Activated effector memory CD4-positive, alpha-beta T cell treated with anti-CD3 and anti-CD28 coated beads, Interleukin-2, amount 50 U/mL, for 16 hours (primary cell): ENCODE results near the gene CD300H.
"Not testable (repeated sequence)": the region's sequence is repeated elsewhere in the genome, so short reads cannot be mapped to it uniquely, and the experiment has no call there.

ENCODE experiments used
- DNase-seq: peaks from one replicate; pipeline ENCODE4 v3.0.0-alpha.2; 2020

The CD300H gene

DNA sequence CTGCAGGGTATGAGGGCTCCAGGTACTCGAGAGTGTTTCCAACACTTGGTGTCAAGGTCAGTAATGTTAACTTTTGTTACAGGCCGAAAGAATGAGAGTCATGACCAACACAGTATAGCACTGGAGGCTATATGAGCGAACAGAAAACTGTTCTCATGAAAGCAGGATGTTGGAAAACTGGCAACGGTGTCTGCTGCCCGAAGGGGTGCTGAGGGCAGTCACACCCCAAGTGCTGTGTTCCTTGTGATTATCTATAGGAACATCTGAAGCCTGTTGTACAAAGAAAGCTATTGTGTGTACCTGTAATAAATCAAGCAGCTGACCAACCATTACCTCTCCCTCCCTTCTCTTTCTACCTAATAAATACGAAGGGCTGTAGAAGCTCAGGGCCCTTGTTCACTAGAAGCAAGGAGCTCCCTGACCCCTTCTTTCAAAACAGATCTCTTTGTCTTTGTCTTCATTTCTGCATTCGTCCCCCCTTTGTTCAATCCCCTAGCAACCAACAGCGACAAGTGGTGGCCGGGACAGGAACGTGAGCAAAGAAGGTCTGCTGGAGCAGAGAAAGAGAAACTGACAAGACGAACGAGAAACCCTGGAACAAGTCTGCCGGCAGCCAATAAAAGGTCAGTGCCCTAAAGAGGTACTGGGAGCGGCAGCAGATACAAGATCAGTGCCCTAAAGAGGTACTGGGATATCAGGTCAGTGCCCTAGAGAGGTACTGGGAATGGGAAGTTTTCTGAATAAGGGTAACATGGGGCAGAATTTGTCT is 17.2 kb upstream of the CD300H start:
- no peak for DNase-seq

DNA sequence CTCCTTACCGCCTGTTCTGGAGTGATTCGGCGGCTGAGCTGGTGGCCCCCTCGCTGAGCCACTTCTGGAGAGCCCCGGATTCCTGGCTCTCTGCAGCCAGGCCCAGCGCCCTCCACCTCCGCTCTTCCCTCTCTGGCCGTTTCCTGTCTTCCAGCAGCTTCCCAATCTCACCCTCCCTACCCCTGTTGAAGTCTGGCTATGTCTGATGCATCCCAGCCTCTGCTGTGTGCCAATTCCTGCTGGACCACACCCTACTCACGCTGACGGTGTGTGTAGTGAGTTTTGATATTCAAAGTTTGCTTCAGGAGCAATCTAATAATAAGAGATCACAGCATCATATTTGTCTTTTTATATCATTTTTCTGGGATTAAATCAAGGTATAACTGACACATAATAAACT is 15.3 kb upstream of the CD300H start:
- DNase-seq, result no peak

DNA sequence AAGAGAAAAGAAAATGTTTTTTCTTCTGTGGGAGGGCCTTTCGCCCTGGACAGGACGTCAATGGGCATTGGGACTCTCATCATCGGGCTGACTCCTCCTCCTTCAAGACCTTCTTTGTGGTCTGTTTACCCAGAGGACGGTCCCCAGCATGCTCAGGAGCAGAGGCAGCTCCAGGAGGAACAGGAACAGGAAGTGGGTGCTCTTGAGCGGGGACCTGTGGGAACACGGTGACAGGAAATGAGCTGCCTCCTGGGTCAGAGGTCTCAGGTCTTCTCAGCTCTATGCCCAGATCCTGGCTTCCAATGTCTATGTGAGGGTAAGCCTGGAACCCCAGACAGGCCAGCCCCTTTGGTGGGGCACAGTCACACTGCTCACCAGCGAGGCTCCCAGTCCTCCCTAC is 12.6 kb upstream of the CD300H start:
- no peak for DNase-seq

DNA sequence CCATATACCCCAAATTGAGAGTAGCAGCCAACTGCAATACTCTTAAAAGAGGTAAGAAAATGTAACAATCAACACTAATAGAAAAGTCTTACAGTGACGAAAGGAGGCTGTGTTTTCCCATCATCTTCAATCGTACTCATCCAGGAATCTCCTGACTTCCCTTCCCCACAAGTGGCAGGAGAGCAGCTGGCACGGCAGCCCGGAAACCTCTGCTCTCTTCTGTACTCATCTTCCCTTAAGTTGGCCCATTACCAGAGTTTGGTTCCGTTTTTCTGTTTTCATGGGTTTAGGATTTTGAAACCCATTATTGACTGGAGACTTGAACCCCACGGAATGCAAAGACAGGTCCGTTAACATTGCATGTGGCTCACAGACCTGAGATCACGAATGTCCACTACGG is 11.7 kb upstream of the CD300H start:
- no peak for DNase-seq

DNA sequence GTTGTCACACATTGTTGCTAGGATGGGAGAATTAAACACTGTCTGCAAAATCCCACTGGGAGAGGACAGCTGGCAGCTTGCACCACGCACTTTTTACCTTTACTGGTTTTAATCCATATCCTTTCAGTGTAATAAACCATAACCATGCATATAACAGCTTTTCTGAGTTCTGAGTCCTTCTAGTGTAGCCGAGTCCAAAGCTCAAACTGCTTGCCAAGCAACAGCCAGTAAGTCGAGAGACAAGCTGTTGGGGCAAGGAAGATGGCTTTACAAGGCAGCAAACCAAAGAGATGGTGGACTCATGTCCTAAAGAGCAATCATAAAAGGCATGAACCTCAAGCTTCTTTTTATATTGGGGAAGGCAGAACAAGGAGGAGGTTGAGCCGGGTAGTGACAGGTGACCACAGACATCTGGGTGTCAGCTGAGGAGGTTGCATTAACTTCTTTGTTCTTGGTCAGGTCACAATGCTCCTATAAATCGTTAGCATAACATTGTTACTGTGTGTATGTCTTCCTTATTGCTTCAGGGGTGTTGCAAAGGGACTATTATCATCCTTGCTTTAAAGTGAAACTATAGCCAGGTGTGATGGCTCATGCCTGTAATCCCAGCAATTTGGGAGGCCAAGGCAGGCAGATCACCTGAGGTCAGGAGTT is 7.3 kb upstream of the CD300H start:
- no peak for DNase-seq

DNA sequence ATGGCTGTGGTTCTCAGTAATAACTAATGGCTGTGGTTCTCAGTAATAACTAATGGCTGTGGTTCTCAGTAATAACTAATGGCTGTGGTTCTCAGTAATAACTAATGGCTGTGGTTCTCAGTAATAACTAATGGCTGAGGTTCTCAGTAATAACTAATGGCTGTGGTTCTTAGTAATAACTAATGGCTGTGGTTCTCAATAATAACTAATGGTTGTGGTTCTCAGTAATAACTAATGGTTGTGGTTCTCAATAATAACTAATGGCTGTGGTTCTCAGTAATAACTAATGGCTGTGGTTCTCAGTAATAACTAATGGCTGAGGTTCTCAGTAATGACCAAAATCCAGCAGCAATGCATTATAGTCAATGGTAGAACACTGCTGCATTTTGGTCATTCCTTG is 6.3 kb upstream of the CD300H start:
- DNase-seq, result not testable (repeated sequence)

DNA sequence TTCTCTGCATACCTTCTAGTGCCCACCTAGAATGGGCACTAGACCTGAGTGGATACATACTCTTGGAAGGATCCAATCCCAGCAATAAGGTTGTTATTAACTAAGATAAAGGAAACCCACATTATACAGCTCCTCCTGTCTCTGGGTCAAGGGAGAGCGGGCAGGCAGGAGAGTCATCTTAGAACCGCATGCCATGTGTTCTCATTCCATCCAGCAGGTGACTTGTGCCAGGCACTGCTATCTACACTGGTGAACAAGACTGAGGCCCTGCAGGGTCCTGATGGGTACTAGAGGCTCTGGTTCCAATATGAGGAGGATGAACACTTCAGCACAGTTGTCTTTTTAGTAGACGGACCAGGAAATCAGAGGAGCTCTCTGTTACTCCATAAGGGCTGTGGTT is 5.9 kb upstream of the CD300H start:
- DNase-seq, result no peak

DNA sequence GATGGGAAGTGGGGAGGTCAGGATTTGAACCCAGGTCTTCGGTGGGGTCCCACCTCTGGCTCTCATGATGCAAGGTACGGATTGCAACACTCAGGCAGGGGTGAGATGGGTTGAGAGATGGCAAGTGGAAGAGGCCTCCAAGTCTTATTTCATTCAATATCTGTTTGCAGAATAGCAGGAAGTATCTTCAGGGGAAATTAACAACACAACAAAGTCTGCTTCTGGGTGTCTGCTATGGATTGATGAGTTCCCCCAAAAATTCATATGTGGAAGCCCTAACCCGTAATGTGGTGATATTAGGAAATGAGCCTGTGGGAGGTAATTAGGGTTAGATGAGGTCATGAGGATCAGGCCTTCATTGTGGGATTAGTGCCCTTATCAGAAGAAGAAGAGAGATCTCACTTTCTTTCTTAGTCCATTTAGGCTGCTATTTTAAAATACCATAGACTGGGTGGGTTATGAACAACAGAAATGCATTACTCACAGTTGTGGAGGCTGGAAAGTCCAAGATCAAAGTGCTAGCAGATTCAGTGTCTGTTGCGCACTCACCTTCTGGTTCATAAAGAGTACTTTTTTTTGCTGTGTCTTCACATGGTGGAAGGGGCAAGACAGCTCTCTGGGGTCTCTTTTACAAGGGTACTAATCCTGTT is 4.4 kb upstream of the CD300H start:
- DNase-seq, result no peak

DNA sequence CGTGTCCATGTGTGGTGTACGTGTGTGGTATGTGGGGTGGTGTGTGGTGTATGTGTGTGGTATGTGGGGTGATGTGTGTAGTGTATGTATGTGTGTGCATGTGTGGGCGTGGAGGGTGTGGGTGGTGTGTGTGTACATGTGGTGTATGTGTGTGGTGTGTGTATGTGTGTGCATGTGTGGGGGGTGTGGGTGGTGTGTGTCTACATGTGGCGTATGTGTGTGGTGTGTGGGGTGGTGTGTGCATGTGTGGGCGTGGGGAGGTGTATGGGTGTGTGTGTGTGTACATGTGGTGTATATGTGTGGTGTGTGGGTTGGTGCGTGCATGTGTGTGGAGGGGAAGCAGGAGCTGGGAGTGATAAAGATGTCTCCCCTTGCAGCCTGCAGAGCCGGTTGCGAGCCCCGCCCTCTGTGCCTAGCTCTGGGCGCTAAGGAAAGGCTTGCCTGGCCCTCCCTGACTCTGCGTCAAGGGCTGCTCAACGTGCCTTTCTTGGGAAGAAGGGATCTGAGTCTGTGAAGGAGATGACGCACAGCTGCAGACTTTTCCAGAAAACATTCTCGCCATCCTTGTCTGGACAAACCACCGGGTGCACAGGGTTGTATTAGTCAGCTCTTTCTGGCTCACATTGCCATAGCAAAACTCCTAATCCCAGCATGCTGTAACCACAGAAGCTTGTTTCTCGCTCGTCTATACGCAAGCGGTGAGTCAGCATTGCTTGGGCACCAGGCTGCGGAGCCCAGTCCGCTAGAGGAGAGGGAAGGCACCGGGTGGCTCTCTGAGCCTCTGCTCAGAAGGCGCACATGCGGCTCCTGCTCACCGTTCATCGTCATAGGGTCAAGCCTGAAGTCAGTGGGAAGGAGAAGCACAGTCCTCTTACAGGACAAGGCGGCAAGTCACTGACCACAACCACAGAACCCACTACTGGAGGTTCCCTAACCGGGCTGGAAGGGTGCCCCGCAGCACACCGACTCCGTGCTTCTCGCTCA is 2.0 kb upstream of the CD300H start:
- DNase-seq, result no peak

DNA sequence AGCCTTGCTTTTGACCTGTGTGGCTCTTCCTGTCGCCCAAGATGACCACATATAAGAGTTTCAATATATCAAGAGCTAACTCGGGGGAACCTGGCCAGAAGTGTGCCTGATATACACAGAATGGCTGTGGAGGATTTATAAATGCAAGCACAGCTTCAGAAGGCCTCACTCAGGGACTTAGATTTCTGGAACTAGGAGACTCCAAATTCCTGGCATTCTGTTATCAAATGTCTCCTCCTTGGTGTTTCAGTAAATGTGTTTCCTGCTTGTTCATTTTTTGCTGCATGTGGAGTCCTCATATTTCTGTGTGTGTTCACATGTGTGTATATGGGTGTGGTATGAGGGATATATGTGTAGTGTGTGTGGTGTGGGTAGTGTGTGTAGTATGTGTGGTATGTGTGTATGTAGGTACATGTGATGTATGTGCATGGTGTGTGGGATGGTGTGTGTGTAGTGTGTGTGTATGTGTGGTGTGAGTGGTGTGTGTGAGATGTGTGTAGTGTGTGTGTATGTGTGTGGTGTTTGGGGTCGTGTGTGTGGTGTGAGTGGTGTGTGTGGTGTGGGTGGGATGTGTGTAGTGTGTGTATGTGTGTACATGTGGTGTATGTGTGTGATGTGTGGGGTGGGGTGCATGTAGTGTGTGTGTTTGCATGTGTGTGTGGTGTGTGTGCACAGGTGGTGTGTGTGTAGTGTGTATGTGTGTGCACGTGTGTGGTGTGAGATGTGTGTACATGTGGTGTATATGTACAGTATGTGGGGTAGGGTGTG is 981 bp upstream of the CD300H start:
- no peak for DNase-seq

DNA sequence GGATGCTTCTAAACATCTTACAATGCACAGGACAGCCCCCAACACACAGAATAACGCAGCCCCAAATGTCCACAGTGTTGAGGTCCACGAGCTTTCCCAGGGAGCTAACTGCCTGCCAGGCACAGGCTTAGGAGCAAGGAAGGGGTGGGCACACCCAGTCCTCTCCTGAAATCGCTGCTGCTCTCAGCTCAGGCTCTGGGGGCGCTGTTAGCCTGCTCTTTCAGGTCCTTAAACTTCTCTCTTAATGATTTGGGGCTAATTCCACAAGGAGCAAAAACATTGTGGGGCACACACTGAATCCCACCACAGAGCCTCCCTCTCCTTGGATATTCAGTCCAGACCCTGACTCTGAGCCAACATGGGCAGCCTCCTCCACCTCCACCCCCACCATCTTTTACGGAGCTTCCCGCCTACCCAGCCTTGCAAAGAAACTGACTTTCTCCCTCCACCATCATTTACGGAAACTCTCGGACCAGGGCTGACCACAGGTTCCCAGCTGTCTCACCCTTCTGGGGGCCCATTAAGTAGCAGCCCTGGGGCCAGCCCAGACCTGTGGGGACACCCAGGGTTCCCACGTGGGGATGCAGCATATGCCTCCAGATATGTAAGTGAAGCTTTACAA is 1.1 kb downstream of the CD300H start:
- DNase-seq, result no peak

DNA sequence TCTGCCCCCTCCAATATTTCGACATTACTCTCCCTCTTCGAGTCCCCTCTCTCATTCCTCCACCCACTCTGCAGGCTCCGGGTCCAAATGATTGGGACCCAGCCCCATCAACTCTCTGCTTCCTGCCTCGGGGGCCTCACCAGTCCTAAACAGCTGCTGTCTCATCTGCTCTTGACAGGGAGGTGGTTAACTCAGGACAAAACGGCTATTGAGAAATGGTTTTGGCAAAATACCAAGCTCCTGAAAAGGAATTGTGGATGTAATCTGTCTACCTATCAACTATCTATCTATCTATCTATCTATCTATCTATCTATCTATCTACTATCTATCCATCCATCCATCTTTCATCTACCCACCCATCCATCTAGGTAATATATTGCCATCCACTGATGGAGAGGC is 2.2 kb downstream of the CD300H start:
- DNase-seq, result no peak

DNA sequence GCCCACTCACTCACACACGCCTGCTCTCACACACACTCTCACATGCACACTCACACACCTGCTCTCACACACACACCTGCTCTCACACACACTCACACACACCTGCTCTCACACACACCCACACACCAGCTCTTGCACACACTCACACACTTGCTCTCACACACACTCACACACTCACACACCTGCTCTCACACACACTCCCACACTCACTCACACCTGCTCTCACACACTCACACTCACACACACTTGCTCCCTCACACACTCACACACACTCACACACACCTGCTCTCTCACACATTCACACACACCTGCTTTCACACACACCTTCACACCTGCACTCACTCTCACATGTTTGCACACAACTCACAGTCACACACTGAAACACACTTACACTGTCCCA is 4.0 kb downstream of the CD300H start:
- DNase-seq, result no peak

DNA sequence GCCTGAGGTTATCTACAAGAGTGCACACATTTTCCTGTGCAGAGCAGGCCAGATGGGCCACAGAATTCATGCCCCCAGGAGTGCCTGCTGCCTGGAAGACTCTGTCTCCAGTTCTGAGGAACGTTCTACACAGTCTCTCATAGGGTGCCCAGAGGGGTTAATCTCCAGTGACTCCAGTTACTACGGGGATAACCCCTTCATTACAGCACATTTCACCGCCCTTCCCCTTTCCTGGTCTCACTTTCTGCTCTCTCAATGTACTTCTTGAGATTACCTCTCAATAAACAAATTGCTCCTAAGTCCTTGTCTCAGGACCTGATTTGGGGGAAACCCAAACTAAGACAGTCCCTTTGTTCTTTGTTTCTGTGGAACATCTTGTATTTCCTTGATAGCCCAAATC is 5.7 kb downstream of the CD300H start:
- DNase-seq, result no peak

DNA sequence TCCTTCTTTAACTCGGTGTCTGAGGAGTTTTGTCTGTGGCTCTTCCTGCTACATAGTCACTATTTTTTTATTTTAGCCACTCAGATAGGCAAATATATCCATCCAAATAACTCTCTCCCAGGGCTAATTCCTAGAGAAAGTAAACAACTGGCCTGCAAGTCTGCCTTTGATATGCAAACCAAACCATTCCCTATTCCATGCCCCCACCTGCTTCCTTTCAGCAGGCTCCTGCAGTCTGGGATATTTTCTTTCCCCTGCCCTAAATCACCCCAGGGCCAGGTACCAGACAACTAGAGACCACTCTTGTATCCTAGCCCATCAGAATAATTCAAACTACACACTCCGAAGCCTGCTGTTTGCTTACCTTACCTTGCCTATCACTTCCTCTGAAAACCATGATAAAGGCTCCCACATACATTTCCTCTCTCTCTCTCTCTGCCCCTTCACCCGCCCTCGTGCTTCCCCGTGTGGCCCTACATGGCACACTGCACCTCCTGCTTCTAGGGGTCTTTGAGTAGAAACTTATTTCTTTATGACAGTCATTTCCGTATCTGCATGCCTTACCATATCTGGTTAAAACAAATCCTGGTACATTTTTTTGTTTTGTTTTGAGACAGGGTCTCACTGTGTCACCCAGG is 8.3 kb downstream of the CD300H start:
- no peak for DNase-seq

DNA sequence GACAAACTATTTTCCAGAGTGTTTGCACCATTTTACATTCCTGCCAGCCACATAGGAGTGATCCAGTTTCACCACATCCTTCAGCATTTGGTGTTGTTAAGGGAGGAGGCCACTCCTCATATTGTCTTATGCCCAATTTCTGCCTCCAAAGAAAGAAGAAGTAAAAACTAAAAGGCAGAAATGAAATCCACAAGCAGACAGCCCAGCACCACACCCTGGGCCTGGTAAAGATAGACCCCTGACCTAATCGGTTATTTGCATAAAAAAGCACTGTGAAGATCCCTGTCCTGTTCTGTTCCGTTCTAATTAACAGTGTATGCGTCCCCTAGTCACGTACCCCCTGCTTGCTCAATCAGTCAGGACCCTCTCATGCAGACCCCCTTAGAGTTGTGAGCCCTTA is 8.9 kb downstream of the CD300H start:
- not testable (repeated sequence) for DNase-seq

DNA sequence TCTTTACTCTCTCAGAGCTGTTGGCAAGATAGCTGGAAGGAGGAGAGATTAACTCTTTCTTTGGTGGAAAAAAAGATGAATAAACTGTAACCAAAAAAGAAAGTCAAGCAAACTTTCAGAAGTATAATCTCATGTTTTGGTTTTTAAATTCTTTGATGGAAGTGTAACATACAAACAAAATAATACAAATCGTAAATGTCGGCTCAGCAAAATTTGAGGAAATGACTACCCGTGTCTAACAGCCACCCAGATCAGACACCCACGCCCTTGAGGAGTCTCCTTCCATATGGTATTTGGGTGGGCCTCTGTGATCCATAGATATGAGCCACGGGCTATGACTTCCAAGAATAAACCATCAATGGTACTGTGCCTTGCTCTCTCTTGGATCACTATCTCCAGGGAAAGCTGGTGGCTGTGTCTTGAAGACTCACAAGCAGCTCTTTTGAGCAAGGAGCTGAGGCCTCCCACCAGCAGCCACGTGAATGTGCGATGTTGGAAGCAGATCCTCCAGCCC is 11.8 kb downstream of the CD300H start:
- DNase-seq, result peak; percentile 22

DNA sequence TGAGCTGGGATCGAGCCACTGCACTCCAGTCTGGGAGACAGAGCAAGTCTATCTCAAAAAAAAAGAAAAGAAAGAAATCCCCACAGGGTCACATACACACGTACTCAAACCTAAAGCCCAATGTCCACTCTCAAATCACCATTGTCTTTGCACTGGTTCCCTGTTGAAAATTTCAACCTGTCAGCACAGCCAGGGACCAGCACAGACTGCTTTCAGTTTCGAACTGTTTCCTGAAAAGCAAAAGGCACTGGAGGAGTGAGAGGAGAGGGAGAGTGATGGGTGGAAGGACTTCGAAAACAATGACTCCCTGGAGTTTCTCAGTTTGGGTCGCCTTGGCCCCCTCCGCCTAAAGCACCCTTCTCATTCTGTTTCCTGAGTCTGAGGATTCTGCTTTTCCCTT is 12.4 kb downstream of the CD300H start:
- peak; percentile 1 for DNase-seq

DNA sequence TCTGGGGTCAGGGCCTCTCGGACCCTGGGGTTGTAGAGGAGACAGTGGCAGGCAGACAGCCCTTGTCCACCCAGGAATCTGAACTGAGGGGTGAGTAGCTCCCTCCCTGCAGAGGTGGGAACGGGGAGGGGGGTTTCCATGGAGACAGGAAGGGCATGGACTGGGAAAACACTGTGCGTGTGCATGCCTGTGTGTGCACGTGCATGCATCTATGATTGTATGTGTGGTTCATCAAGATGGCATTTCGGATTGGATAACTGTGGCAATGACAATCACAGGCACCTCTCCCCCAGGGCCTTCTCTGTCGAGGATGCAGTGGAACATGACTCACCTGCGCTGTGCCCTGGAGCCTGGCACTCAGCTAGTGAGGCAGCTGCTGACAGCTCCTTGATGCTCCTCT is 15.3 kb downstream of the CD300H start:
- DNase-seq, result no peak

DNA sequence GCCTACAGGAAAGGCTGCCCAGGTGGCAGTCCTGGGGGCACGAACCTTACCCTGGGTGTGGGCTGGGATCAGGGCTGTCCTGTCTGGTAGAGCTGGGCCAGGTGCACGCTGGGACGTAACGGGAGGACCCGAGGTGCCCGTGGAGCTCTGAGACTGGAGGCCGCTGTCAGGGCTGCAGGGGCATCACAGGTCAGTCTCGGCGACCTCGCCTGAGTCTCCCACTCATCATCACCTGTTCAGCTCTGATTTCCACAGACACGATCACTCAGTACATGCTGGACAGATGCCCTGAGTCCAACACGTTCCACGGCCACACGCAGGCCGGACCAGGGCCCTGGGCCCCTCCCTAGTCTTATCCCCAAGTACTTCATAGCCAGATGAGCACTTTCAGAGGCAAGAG is 16.7 kb downstream of the CD300H start:
- no peak for DNase-seq

DNA sequence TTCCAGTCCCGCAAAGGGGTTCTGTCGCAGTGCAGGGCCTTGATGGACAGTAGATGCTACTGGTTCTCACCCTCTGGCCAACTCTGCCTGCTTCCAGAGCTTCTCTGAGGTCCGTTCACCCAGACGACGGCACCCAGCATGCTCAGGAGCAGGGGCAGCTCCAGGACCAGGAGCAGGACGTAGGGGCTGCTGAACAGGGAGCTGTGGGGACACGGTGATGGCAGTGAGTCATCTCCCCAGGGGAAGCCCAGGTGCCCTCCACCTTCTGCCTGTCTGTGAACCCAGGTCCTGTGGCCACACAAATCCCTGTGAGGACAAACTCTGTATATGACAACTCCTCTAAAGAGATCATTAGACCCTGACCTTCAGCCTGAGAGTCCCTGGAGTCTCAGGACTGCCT is 18.0 kb downstream of the CD300H start:
- no peak for DNase-seq
